NCI-H2029 treated with DMSO at 0.1 percent for 48 hours (cell line): Measurements from ENCODE around the gene IFI27.

Experiments
- DNase-seq: peaks from one replicate; lab custom pipeline; 2025; lab: John Stamatoyannopoulos, UW

Gene IFI27

DNA sequence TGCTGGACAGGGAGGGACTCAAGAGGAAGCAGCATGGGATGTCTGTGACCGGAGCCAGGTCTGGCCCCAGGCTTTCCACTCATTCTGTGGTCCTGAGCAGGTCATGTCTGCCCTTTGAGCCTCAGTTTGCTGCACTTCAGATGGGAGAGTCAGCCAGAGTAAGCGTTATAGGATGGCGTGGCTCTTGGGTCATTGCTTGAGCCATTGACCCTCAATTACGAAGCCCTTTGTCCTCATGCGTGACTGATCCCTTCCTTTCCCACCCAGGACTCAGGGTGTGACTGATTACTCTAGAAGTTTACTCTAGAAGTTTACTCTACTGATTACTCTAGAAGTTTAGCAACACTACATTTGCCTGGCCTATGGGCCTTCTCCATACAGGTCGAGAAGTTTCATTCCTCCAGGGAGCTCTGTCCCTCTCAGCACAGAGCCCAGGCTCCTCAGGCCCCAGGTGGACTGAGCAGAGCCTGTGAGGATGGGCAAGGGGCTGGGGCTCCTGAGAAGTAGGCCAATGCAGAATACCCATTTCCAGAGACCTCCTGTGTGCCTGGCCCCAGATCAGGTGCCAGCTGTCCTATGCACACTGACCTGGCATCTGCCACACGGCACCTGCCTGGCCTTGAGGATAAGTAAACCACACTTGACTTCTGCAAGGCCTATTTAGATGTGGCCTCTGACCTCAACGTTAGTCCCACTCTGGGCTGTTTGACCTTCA is 7.6 kb upstream of the IFI27 start:
- no peak for DNase-seq

DNA sequence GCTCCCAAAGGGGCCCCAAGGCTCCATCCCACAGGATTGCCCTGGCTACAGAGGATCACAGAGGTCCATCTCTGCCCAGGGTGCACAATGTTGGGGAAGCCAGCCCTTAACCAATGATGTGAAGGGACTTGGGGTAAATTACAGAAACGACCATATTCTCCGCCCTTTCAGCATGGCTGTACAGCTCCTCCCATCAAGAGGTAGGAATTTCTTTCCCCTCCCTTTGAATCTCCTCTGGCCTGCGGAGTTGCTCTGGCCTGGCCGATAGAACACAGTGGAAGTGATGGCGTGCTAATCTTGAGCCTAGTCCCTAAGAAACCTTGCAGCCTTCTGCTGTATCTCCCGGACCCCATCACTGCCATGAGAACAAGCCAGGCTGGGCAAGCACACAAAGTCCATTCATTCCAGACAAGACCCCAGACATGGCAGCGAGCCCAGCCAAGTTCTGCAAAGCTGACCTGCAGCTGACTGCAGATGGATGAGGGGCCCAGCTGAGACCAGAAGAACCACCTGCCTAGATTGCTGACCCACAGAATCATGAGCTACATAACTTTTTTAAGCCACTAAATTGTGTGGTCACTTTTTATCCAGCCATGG is 6.9 kb upstream of the IFI27 start:
- no peak for DNase-seq

- no peak for DNase-seq
These were observed 5.8 kb upstream of the IFI27 start for GRCh38 chr14:94104731-94105130.

DNA sequence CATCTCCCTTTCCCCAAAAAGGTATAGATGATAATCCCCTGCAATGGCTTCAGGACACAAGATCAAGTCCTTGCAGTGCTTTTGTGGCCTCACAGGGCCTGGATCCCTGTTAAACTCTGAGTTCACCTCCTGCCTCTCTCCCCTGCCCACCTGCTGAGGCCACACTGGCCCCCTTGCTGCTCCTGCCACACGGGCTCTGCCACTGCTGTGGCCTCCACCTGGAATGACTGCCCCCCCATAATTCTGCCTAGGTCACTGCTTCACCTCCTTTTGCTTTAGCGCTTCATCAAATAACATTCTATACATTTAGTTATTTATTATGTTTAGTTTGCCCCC is 653 bp upstream of the IFI27 start:
- no peak for DNase-seq

- DNase-seq: no peak
These were observed 950 bp downstream of the IFI27 start for GRCh38 chr14:94111276-94112095.

DNA sequence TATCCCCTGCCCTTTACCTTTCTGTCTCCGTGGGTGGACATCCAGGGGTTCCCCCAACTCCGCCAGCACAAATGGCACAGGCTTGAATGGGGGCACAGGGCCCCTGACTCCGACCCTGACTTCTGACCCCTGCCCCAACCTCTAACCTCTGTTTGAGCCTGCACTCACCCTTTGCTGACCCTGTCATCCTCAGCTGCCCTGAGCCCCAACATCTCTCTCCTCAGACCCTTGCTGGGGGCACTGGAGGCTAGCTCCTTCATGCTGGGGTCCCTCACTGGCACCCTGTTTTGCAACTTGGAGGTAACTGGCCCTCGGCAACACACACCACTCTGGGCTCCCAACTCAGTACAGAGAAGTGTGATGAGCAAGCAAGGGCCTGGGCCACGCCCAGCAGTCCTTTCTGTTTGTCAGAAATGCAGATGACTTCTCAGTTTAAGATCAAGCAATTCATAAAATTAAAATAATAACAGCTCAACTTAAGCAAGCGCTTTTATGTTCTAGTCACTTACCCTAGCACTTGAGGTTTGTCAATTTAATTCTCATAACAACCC is 2.1 kb downstream of the IFI27 start:
- DNase-seq: no peak

DNA sequence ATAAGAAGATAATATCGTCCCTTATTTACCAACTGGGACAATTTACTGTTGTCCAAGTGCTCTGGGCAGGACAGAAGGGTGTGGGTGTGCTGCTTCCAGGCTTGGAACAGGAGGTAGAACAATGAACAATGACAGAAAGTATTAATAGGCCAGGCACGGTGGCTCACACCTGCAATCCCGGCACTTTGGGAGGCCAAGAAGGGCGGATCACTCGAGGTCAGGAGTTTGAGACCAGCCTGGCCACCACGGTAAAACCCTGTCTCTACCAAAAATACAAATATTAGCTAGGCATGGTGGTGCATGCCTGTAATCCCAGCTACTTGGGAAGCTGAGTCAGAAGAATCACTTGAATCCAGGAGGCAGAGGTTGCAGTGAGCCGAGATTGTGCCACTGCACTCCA is 2.5 kb downstream of the IFI27 start:
- DNase-seq: no peak

DNA sequence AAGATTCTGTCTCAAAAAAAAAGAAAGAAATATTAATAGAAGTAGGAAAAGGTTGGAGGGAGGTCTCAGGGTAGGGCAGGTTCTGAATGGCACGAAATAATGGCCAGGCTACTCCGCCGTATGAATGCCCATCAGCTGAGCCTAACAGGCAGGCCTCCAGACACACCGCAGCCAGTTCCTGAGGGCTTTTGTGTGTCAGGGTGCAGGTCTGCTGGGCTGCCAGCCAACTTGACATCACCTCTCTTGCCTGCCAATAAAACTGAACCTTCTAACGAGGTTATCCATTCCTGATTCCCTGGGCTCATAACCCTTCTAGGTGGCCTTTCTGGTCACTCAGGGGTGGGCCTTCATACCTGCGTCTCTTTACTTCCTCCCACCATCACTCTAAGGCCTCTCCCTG is 3.0 kb downstream of the IFI27 start:
- DNase-seq: peak; percentile 9

DNA sequence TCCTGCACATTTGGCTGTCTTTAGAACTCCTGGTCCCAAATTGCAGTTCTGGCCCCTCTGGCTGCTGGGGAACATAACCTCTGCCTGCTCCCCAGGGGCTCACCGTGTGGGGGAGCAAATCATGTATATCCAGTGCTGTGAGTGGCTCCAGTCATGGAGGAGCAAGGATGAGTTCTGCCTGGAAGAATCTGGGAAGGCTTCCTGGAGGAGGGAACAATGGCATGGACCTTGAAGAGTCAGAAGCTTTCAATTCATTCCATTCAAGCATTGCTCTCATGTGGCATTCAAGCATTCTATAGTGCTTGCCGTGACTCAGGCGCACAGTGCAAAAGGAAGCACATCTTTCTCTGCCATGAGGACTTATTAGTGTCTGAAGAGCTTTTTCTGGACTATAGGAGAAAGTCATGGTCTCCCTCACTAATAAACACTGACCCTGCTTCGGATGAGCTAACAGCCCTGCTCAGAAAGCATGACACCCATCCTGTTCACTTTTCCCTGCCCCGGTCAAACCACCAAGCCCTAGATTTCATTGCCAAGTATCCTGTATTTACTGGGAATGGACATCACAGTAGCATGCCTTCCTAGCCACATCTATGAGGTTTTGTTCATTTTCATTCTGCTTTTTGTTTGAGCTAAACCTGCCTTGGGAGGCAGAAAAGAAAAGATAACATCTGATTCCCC is 3.5 kb downstream of the IFI27 start:
- no peak for DNase-seq

- no peak for DNase-seq
These were observed 4.1 kb downstream of the IFI27 start for GRCh38 chr14:94114589-94115057.

GRCh38 chr14:94115058-94115591 is 4.6 kb downstream of the IFI27 start:
- no peak for DNase-seq

- DNase-seq: no peak
These were observed 5.1 kb downstream of the IFI27 start for GRCh38 chr14:94115631-94116030.

GRCh38 chr14:94116701-94117100 is 6.2 kb downstream of the IFI27 start:
- DNase-seq: no peak

DNA sequence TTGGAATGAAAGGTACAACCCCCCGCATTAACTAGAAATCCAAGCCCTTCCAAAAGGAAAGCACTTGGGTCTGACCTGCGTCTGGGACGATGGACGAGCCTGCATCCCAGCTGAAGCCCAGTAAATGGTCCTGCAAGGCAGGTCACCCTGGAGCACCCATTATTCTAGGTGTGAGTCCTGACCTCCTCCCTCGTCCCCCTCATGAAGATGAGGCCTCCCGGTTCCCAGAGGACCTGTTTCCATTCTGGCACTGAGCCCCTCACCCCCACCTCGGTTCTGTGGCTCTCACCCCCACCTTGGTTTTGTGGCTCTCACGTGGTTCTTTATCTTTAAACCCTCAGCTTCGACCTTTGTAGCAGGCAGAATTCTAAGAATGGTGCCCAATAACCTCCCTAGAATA is 7.3 kb downstream of the IFI27 start:
- no peak for DNase-seq

- DNase-seq: no peak
These were observed 8.5 kb downstream of the IFI27 start for GRCh38 chr14:94119071-94119470.

- DNase-seq: no peak
These were observed 10.3 kb downstream of the IFI27 start for GRCh38 chr14:94120667-94121340.

- DNase-seq: no peak
These were observed 10.9 kb downstream of the IFI27 start for GRCh38 chr14:94121485-94121884.

DNA sequence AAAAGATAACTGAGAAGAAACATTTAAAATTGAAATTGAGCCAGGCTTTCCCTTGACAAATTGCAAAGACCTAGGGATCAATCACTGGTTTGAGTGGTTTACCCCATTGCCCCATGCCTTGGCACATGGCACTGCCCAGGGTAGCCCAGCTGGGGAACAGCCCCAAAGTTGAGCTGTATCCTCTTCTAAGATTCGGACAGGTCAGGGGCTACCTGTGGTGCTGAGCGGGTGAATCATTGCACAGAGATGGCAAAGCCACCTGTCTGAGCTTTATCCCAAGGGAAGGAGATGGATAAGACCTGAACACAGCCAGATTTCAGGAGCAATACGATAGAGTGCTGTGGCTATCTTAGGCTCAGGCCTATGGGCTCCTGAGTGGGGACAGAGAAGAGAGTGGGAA is 11.9 kb downstream of the IFI27 start:
- no peak for DNase-seq

GRCh38 chr14:94123296-94123695 is 12.8 kb downstream of the IFI27 start:
- DNase-seq: no peak

- no peak for DNase-seq
These were observed 13.3 kb downstream of the IFI27 start for GRCh38 chr14:94123868-94124267.

GRCh38 chr14:94124582-94125377 is 14.2 kb downstream of the IFI27 start:
- no peak for DNase-seq
